H9 (cell line): Measurements from ENCODE around the gene SRSF4. TPM values are rescaled to one million over a fixed set of nuclear protein-coding genes. Genes with fewer than 3 reads are reported as not detected.

Source experiments
- DNase-seq: peaks from one replicate; pipeline ENCODE4 v3.0.0-alpha.2; 2017
- H2AFZ ChIP-seq: one replicate; pipeline ENCODE4 v1.6.1; 2013; ENCODE audit warnings: mild to moderate bottlenecking, low read length, control low read depth, moderate library complexity
- H2AK5ac ChIP-seq: 2 replicates; pipeline ENCODE4 v1.6.1; 2013; ENCODE audit warnings: low read length, control low read depth, mixed read lengths; ENCODE audit not compliant: insufficient read length
- H2BK120ac ChIP-seq: one replicate; pipeline ENCODE4 v1.6.1; 2013; ENCODE audit warnings: low read depth, mild to moderate bottlenecking, low read length, control low read depth, inconsistent platforms; ENCODE audit not compliant: poor library complexity, severe bottlenecking
- H2BK12ac ChIP-seq: 2 replicates; pipeline ENCODE4 v1.6.1; 2013; ENCODE audit warnings: low read length, control low read depth, mixed read lengths, low read depth; ENCODE audit not compliant: insufficient read length
- H2BK15ac ChIP-seq: 2 replicates; pipeline ENCODE4 v1.6.1; 2013; ENCODE audit warnings: low read depth, low read length, control low read depth
- H2BK20ac ChIP-seq: one replicate; pipeline ENCODE4 v1.6.1; 2013; ENCODE audit warnings: low read depth, mild to moderate bottlenecking, low read length, control low read depth, inconsistent platforms; ENCODE audit not compliant: poor library complexity, severe bottlenecking
- H2BK5ac ChIP-seq: 2 replicates; pipeline ENCODE4 v1.6.1; 2013; ENCODE audit warnings: low read length, control low read depth, mixed read lengths; ENCODE audit not compliant: insufficient read length
- H3K14ac ChIP-seq: 2 replicates; pipeline ENCODE4 v1.6.1; 2013; ENCODE audit warnings: low read length, control low read depth; ENCODE audit not compliant: insufficient read depth
- H3K18ac ChIP-seq: 2 replicates; pipeline ENCODE4 v1.6.1; 2013; ENCODE audit warnings: low read depth, mild to moderate bottlenecking, mixed read lengths, low read length, control low read depth; ENCODE audit not compliant: insufficient read length
- H3K23ac ChIP-seq: 2 replicates; pipeline ENCODE4 v1.6.1; 2013; ENCODE audit warnings: low read length, control low read depth, mixed read lengths, low read depth; ENCODE audit not compliant: insufficient read length
- H3K23me2 ChIP-seq: 2 replicates; pipeline ENCODE4 v1.6.1; 2013; ENCODE audit warnings: low read depth, mild to moderate bottlenecking, mixed read lengths, low read length, control low read depth; ENCODE audit not compliant: insufficient read length, poor library complexity, severe bottlenecking
- H3K27ac ChIP-seq: 2 replicates; pipeline ENCODE4 v1.5.1; 2013; ENCODE audit warnings: low read length, control low read depth, mixed read lengths, low read depth; ENCODE audit not compliant: insufficient read length
- H3K27me3 ChIP-seq: 2 replicates; pipeline ENCODE4 v1.6.1; 2013; ENCODE audit warnings: low read length, control low read depth, inconsistent platforms; ENCODE audit not compliant: insufficient read depth
- H3K4ac ChIP-seq: 2 replicates; pipeline ENCODE4 v1.6.1; 2013; ENCODE audit warnings: low read depth, mild to moderate bottlenecking, control low read depth, inconsistent platforms, low read length, moderate library complexity
- H3K4me1 ChIP-seq: 2 replicates; pipeline ENCODE4 v1.6.1; 2013; ENCODE audit warnings: low read length, control low read depth, inconsistent platforms; ENCODE audit not compliant: insufficient read depth
- H3K4me2 ChIP-seq: 2 replicates; pipeline ENCODE4 v1.6.1; 2013; ENCODE audit warnings: low read length, control low read depth, mixed read lengths; ENCODE audit not compliant: insufficient read length, insufficient read depth
- H3K56ac ChIP-seq: 2 replicates; pipeline ENCODE4 v1.6.1; 2013; ENCODE audit warnings: low read depth, mild to moderate bottlenecking, mixed read lengths, low read length, control low read depth; ENCODE audit not compliant: insufficient read length
- H3K79me1 ChIP-seq: 2 replicates; pipeline ENCODE4 v1.6.1; 2013; ENCODE audit warnings: low read depth, mild to moderate bottlenecking, moderate library complexity, low read length, control low read depth, inconsistent platforms; ENCODE audit not compliant: insufficient read depth, poor library complexity, severe bottlenecking
- H3K79me2 ChIP-seq: 2 replicates; pipeline ENCODE4 v1.6.1; 2013; ENCODE audit warnings: low read length, control low read depth, inconsistent platforms; ENCODE audit not compliant: insufficient read depth
- H3K9ac ChIP-seq: 2 replicates; pipeline ENCODE4 v1.6.1; 2013; ENCODE audit warnings: low read length, control low read depth, mixed read lengths; ENCODE audit not compliant: insufficient read length; ENCODE audit errors: extremely low read depth
- H3K9me3 ChIP-seq: one replicate; pipeline ENCODE4 v1.6.1; 2013; ENCODE audit warnings: low read depth, low read length, inconsistent platforms; ENCODE audit not compliant: control insufficient read depth
- H3T11ph ChIP-seq: one replicate; pipeline ENCODE4 v1.6.1; 2013; ENCODE audit warnings: mild to moderate bottlenecking, low read length, control low read depth, inconsistent platforms
- H4K20me1 ChIP-seq: one replicate; pipeline ENCODE4 v1.6.1; 2013; ENCODE audit not compliant: control insufficient read depth, insufficient read length, insufficient read depth
- H4K5ac ChIP-seq: 2 replicates; pipeline ENCODE4 v1.6.1; 2013; ENCODE audit warnings: low read depth, mild to moderate bottlenecking, mixed read lengths, low read length, control low read depth; ENCODE audit not compliant: insufficient read length
- H4K8ac ChIP-seq: replicated peaks from 2 replicates; pipeline ENCODE4 v1.6.1; 2013; ENCODE audit warnings: low read length, control low read depth, mixed read lengths, low read depth; ENCODE audit not compliant: insufficient read length
- H4K91ac ChIP-seq: 2 replicates; pipeline ENCODE4 v1.6.1; 2013; ENCODE audit warnings: low read depth, mild to moderate bottlenecking, moderate library complexity, mixed read lengths, low read length, control low read depth; ENCODE audit not compliant: insufficient read length
- H3K27ac Mint-ChIP-seq, 3 experiments: 2 replicates in 2 of 3; 3 replicates in 1 of 3; pipeline ENCODE4 v1.8.0; 2020 to 2021; ENCODE audit warnings: mixed read lengths in 3 of 3, mild to moderate bottlenecking in 1 of 3, moderate library complexity in 1 of 3
- H3K27me3 Mint-ChIP-seq: 2 replicates; pipeline ENCODE4 v1.8.0; 2021; ENCODE audit warnings: low read depth, mild to moderate bottlenecking, moderate library complexity, mixed read lengths
- H3K36me3 Mint-ChIP-seq, 3 experiments: 2 replicates in 2 of 3; 3 replicates in 1 of 3; pipeline ENCODE4 v1.8.0; 2020 to 2021; ENCODE audit warnings: low read depth in 3 of 3, mixed read lengths in 3 of 3; ENCODE audit not compliant: insufficient read depth in 1 of 3
- H3K4me1 Mint-ChIP-seq, 2 experiments: 2 replicates each; pipeline ENCODE4 v1.8.0; 2020; ENCODE audit warnings: mixed read lengths in 2 of 2
- H3K4me3 Mint-ChIP-seq, 2 experiments: 2 replicates in 1 of 2; 3 replicates in 1 of 2; pipeline ENCODE4 v1.8.0; 2020 to 2021; ENCODE audit warnings: mild to moderate bottlenecking in 2 of 2, mixed read lengths in 2 of 2, moderate library complexity in 1 of 2
- H3K9me3 Mint-ChIP-seq, 2 experiments: 2 replicates in 1 of 2; 3 replicates in 1 of 2; pipeline ENCODE4 v1.8.0; 2020; ENCODE audit warnings: mild to moderate bottlenecking in 2 of 2, mixed read lengths in 2 of 2, moderate library complexity in 1 of 2
- WGBS: extraction: QIAGEN DNeasy Blood & Tissue Kit; methylation state at CpG from one replicate; pipeline ENCODE4 v1.1.7; 2013; ENCODE audit warnings: missing lambda C conversion rate, low lambda C conversion rate, mixed read lengths; ENCODE audit not compliant: insufficient read length; ENCODE audit errors: extremely low coverage; 5-methylcytosine and 5-hydroxymethylcytosine counted together
- total RNA-seq: library from RNA; stranded (reverse); gene quantifications from 2 replicates; pipeline ENCODE4 v1.2.1, GENCODE V29; 2021
- TF ChIP-seq, protein P1 (sequence below): fragments of 200-600 bp; sonication (generic); conservative IDR thresholded peaks from 3 replicates; pipeline ENCODE4 v1.8.0; 2021; ENCODE audit warnings: antibody characterized with exemption, mild to moderate bottlenecking

Gene SRSF4
- total RNA-seq, 1 experiment from 2014 or later, result 90.6 TPM

- Histone ChIP-seq H3K4me1 (peaks cover 2% of the 10 kb centered on the region; the same call in 1 of the 2 replicates), H2BK5ac (no peak overlapping the region), H2BK12ac (no peak overlapping the region), H4K8ac (no peak overlapping the region), H3K9ac (no peak overlapping the region), H2AFZ (no peak overlapping the region), H3K9me3 (no peaks in the 10 kb centered on the region), H3K27ac (no peak overlapping the region), H3K23me2 (peaks cover 6% of the 10 kb centered on the region), H4K20me1 (peaks cover 2% of the 10 kb centered on the region), H4K5ac (no peak overlapping the region), H3K23ac (no peak overlapping the region), H3K27me3 (no peaks in the 10 kb centered on the region; the same call in 1 of the 2 replicates), H3K4ac (no peak overlapping the region), H2BK20ac (no peak overlapping the region), H4K91ac (no peak overlapping the region), H3K14ac (no peak overlapping the region), H3T11ph (no peak overlapping the region), H3K79me2 (no peaks in the 10 kb centered on the region), H2BK15ac (no peak overlapping the region), H3K56ac (no peak overlapping the region), H3K4me2 (no peak overlapping the region), H2AK5ac (no peak overlapping the region), H3K79me1 (no peaks in the 10 kb centered on the region), H2BK120ac (no peak overlapping the region), H3K18ac (no peak overlapping the region)
- Mint-ChIP-seq H3K9me3 (no peaks in the 10 kb centered on the region), H3K27ac (no peak overlapping the region), H3K27me3 (peaks cover 22% of the 10 kb centered on the region), H3K4me3 (no peak overlapping the region), H3K4me1 (peaks cover 9 to 13% of the 10 kb centered on the region in 2 experiments), H3K36me3 (no peaks in the 10 kb centered on the region)
- no CpG with 5 or more reads among the region's 6 CpGs for WGBS
- TF ChIP-seq, protein P1, sequence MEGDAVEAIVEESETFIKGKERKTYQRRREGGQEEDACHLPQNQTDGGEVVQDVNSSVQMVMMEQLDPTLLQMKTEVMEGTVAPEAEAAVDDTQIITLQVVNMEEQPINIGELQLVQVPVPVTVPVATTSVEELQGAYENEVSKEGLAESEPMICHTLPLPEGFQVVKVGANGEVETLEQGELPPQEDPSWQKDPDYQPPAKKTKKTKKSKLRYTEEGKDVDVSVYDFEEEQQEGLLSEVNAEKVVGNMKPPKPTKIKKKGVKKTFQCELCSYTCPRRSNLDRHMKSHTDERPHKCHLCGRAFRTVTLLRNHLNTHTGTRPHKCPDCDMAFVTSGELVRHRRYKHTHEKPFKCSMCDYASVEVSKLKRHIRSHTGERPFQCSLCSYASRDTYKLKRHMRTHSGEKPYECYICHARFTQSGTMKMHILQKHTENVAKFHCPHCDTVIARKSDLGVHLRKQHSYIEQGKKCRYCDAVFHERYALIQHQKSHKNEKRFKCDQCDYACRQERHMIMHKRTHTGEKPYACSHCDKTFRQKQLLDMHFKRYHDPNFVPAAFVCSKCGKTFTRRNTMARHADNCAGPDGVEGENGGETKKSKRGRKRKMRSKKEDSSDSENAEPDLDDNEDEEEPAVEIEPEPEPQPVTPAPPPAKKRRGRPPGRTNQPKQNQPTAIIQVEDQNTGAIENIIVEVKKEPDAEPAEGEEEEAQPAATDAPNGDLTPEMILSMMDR, result no peak
- no peak for DNase-seq
These were observed 53.0 kb downstream of the SRSF4 start for GRCh38 chr1:29128739-29129138.
